Measurements from ENCODE around the gene PCDHA6. TPM values are rescaled to one million over a fixed set of nuclear protein-coding genes. Genes with fewer than 3 reads are reported as not detected.
"Not testable (repeated sequence)": the region's sequence is repeated elsewhere in the genome, so short reads cannot be mapped to it uniquely, and the experiment has no call there.

The PCDHA6 gene
- total RNA-seq, 1 donor from 2014 or later, result 2.7 TPM

- H3K36me3 Mint-ChIP-seq (ENCODE audit: low read depth, unreplicated experiment); H3K79me2 ChIP-seq (ENCODE audit: insufficient read depth, low read length); H2AFZ ChIP-seq (ENCODE audit: low read depth, low read length); H3K4me3 ChIP-seq (ENCODE audit: insufficient read depth, low read depth, low read length); H3K9ac ChIP-seq (ENCODE audit: low read length); H3K9me3 Mint-ChIP-seq (ENCODE audit: unreplicated experiment); FAIRE-seq; H3K27me3 ChIP-seq (ENCODE audit: insufficient read depth, low read length); H3K4me3 Mint-ChIP-seq (ENCODE audit: unreplicated experiment); H3K36me3 ChIP-seq (ENCODE audit: insufficient read depth, low read length); H4K20me1 ChIP-seq (ENCODE audit: insufficient read depth, low read length); H3K9me3 ChIP-seq (ENCODE audit: insufficient read depth, low read depth, low read length); DNase-seq (ENCODE audit: low read depth); H3K4me1 Mint-ChIP-seq (ENCODE audit: low read depth, unreplicated experiment); H3K27ac Mint-ChIP-seq (ENCODE audit: unreplicated experiment); H3K4me1 ChIP-seq (ENCODE audit: insufficient read depth, low read length); H3K27me3 Mint-ChIP-seq (ENCODE audit: low read depth, unreplicated experiment); H3K27ac ChIP-seq (ENCODE audit: low read depth, low read length); H3K4me2 ChIP-seq (ENCODE audit: low read length): not testable (repeated sequence)
Measured at GRCh38 chr5:140849831-140850634, 22.3 kb downstream of the PCDHA6 start.

- no peak within 1 kb of the TSS for H3K4me2 ChIP-seq (ENCODE audit: low read length)
- no peak within 1 kb of the TSS for H3K9ac ChIP-seq (ENCODE audit: low read length)
- Mint-ChIP-seq H3K4me1 (ENCODE audit: low read depth, unreplicated experiment) (peaks cover 3% of the 10 kb centered on the region), H3K4me3 (ENCODE audit: unreplicated experiment) (peak within 1 kb of the TSS; percentile 88), H3K27me3 (ENCODE audit: low read depth, unreplicated experiment) (no peaks in the 10 kb centered on the region), H3K36me3 (ENCODE audit: low read depth, unreplicated experiment) (peaks cover 17% of the 10 kb centered on the region), H3K27ac (ENCODE audit: unreplicated experiment) (peak within 1 kb of the TSS; percentile 79), H3K9me3 (ENCODE audit: unreplicated experiment) (peaks cover 6% of the 10 kb centered on the region)
- no peak within 1 kb of the TSS for H3K4me3 ChIP-seq (ENCODE audit: insufficient read depth, low read depth, low read length)
- no peak within 1 kb of the TSS for H2AFZ ChIP-seq (ENCODE audit: low read depth, low read length)
- H3K27ac ChIP-seq (ENCODE audit: low read depth, low read length), result no peak within 1 kb of the TSS
- no peaks in the 10 kb centered on the region for H3K27me3 ChIP-seq (ENCODE audit: insufficient read depth, low read length)
- peaks cover 19% of the 10 kb centered on the region for H3K9me3 ChIP-seq (ENCODE audit: insufficient read depth, low read depth, low read length)
- DNase-seq (ENCODE audit: low read depth), result no peak
- no peaks in the 10 kb centered on the region for H3K79me2 ChIP-seq (ENCODE audit: insufficient read depth, low read length)
- H3K36me3 ChIP-seq (ENCODE audit: insufficient read depth, low read length), result no peaks in the 10 kb centered on the region
- no peaks in the 10 kb centered on the region for H4K20me1 ChIP-seq (ENCODE audit: insufficient read depth, low read length)
- no peak for TF ChIP-seq EZH2 (IDR thresholded peaks at IDR 0.05; ENCODE audit: insufficient read depth, low read length)
- TF ChIP-seq, protein P1, sequence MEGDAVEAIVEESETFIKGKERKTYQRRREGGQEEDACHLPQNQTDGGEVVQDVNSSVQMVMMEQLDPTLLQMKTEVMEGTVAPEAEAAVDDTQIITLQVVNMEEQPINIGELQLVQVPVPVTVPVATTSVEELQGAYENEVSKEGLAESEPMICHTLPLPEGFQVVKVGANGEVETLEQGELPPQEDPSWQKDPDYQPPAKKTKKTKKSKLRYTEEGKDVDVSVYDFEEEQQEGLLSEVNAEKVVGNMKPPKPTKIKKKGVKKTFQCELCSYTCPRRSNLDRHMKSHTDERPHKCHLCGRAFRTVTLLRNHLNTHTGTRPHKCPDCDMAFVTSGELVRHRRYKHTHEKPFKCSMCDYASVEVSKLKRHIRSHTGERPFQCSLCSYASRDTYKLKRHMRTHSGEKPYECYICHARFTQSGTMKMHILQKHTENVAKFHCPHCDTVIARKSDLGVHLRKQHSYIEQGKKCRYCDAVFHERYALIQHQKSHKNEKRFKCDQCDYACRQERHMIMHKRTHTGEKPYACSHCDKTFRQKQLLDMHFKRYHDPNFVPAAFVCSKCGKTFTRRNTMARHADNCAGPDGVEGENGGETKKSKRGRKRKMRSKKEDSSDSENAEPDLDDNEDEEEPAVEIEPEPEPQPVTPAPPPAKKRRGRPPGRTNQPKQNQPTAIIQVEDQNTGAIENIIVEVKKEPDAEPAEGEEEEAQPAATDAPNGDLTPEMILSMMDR (IDR thresholded peaks at IDR 0.05; ENCODE audit: insufficient read depth, low read depth, low read length), result no peak
- no peak for FAIRE-seq
- no peaks in the 10 kb centered on the region for H3K4me1 ChIP-seq (ENCODE audit: insufficient read depth, low read length)
Measured at GRCh38 chr5:140855772-140856674, 28.3 kb downstream of the PCDHA6 start, which contains the start of gene PCDHA10. Gene PCDHA10 (plus strand): TSS chr5:140855897. CDS start chr5:140856049, 152 bp downstream.

GRCh38 chr5:140857177-140857986, 29.6 kb downstream of the PCDHA6 start:
- Mint-ChIP-seq H3K4me3 (ENCODE audit: unreplicated experiment) (peak overlapping the region; percentile 88), H3K27me3 (ENCODE audit: low read depth, unreplicated experiment) (no peaks in the 10 kb centered on the region), H3K4me1 (ENCODE audit: low read depth, unreplicated experiment) (peaks cover 3% of the 10 kb centered on the region), H3K9me3 (ENCODE audit: unreplicated experiment) (peaks cover 17% of the 10 kb centered on the region), H3K27ac (ENCODE audit: unreplicated experiment) (no peak overlapping the region), H3K36me3 (ENCODE audit: low read depth, unreplicated experiment) (peaks cover 31% of the 10 kb centered on the region)
- Histone ChIP-seq H2AFZ (ENCODE audit: low read depth, low read length) (no peak overlapping the region), H4K20me1 (ENCODE audit: insufficient read depth, low read length) (no peaks in the 10 kb centered on the region), H3K9me3 (ENCODE audit: insufficient read depth, low read depth, low read length) (peaks cover 29% of the 10 kb centered on the region), H3K4me2 (ENCODE audit: low read length) (no peak overlapping the region), H3K4me3 (ENCODE audit: insufficient read depth, low read depth, low read length) (no peak overlapping the region), H3K27me3 (ENCODE audit: insufficient read depth, low read length) (no peaks in the 10 kb centered on the region), H3K79me2 (ENCODE audit: insufficient read depth, low read length) (no peaks in the 10 kb centered on the region), H3K9ac (ENCODE audit: low read length) (no peak overlapping the region), H3K36me3 (ENCODE audit: insufficient read depth, low read length) (no peaks in the 10 kb centered on the region), H3K27ac (ENCODE audit: low read depth, low read length) (no peak overlapping the region), H3K4me1 (ENCODE audit: insufficient read depth, low read length) (no peaks in the 10 kb centered on the region)
- no peak for FAIRE-seq
- TF ChIP-seq, protein P1 (IDR thresholded peaks at IDR 0.05; ENCODE audit: insufficient read depth, low read depth, low read length), result no peak
- TF ChIP-seq EZH2 (IDR thresholded peaks at IDR 0.05; ENCODE audit: insufficient read depth, low read length), result no peak
- no peak for DNase-seq (ENCODE audit: low read depth)
